Activated T-cell treated with anti-CD3 and anti-CD28 coated beads for 4 hours (primary cell): ENCODE results near the gene RERE.

ENCODE experiments used
- DNase-seq: peaks from one replicate; pipeline ENCODE4 v3.0.0-alpha.2; 2020

RERE gene

DNA sequence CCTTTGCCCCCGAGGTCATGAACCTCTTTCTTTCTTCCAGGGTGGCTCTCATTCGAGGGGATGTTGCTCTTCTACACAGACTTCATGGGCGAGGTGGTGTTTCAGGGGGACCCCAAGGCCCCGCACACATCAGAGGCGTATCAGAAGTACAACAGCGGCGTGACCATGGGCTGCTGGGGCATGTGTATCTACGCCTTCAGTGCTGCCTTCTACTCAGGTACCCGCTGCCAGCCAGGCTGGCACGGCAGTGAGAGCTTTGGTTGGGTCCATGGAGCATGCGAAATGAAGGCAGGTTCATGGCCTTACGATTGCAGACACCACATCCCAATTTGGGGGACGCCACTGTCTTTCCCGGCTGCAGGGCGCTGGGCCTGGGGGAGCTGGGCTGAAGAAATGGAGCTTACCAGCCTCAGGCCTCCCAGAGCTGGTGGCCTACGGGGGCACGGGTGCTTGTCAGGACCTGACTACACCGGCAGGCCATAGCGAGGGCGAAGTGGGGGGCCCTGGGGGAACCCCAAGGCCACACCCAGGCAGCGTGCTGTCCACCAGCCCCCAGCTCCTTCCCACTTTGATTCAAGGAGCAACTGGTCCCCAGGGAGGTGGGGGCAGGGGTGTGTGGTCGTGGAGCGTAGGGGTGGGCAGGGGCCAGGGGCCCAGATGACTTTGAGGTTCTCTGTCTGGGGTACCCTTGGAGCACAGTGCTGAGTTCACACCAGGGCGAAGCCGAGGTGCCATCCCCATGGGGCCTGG, 479.5 kb downstream of the RERE start:
- no peak for DNase-seq

GRCh38 chr1:8335246-8335645, 482.2 kb downstream of the RERE start:
- no peak for DNase-seq

DNA sequence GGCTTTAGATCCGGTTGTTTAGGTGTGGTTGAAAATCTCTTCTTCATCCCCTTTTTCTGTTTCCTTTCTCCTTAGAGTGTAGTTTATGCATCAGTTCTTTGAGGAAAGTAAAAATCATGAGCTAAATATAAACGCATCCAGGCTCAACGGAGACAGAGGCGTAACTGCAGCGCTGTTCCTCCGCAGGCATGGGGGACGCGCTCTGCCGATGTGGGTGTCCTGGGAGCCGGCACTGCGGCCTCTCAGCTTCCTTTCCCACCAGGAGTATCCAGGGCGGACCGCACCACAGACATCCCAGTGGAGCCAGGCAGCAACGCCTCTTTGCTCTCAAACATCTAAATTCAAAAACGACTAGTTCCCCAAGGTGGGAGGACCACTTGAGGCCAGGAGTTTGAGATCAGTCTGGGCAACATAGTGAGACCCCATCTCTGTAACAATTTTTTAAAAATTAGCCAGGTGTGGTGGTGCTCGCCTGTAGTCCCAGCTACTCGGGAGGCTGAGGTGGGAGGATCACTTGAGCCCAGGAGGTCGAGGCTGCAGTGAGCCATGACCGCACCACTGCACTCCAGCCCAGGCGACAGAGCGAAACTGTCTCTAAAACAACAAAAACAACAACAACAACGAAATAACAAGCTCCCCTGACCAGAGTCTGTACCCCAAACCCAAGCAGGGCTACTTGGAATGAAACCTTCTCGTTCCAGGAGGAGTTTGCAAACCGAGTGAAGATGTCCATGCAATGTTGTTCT, 483.2 kb downstream of the RERE start:
- DNase-seq, result no peak

DNA sequence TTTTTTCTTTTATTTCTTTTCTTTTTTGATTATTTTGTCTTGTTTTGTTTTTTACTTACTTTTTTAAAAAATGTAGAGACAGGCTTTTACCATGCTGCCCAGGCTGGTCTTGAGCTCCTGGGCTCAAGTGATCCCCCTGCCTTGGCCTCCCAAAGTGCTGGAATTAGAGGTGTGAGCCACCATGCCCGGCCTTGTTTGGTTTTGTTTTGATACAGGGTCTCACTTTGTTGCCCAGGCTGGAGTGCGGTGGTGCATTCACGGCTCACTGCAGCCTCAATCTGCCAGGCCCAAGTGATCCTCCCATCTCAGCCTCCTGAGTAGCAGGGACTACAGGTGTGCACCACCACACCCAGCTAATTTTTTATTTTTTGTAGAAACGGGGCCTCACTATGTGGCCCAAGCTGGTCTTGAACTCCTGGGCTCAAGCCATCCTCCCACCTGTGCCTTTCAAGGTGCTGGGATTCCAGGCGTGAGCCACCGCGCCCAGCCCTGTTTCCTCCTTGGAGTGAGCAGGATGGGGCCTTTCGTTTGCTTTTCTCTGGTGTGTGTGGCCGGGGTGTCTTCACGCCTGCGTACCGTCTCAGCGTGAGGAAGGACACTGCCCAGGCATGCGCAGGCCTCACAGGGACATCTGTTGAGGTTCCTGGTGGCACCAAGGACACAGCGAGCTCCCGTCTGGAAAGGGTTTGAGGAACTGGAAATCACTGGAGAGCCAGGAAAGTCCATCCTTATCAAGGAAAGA, 484.0 kb downstream of the RERE start:
- no peak for DNase-seq

DNA sequence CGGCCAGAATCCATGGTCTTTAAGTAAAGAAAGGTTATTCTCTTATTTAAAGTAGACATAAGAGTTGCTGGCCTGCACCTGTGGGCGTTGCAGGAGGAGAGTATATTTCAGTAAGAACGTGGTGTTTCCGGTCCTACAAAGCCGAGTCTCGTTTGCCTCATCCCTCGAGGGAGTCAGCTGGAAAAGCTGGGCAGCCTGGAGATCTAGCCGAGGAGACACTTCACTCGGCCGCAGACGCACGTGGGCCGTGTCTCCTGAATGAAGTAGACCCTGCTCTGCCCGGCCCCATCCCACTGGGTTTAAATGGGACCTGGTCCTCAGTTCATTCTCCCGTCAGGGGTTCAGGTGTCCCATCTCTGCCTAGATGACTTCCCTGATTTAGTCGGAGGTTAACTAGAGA, 484.6 kb downstream of the RERE start:
- DNase-seq, result no peak

GRCh38 chr1:8330271-8331125, 486.9 kb downstream of the RERE start:
- DNase-seq, result no peak

DNA sequence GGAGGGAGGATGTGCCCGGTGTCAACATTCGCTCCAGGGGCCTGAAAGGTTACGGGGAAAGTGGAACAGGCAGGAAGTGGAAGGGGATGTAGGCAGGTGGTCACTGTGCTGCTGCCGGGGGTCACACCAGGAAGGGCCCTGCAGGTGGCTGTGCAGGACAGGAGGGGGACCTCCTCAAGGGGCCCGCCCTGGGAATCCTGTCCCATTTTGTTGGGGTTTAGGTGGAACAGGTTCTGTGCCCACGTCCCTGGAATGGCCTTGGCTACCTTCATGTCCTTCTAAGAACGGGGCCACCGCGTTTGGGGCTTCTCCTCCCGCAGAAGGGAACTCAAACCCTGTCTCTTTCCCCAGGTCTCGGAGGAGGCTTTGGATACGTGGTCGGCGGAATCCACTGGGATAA, 487.6 kb downstream of the RERE start:
- DNase-seq, result no peak

DNA sequence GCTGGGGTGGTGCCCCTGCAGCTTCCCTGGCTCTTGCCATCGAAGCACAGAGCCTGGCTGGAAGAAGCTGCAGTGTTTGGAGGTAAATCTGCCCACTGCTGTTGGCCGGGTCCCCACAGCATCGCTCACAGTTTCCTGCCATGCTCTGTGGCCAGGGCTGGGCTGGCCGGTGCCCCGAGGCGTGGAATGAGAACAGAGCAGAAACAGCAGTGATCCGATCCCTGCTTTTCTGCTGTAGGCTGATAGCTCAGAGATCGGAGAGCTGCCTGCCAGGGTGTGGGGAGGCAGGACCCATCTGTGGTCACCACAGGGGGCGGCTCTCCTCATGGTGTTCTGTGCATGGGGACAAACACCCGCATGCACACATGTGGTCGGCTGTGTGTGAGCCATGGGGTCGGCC, 488.0 kb downstream of the RERE start:
- DNase-seq, result no peak

- DNase-seq, result no peak
Observed at GRCh38 chr1:8328271-8328670, 489.2 kb downstream of the RERE start.

DNA sequence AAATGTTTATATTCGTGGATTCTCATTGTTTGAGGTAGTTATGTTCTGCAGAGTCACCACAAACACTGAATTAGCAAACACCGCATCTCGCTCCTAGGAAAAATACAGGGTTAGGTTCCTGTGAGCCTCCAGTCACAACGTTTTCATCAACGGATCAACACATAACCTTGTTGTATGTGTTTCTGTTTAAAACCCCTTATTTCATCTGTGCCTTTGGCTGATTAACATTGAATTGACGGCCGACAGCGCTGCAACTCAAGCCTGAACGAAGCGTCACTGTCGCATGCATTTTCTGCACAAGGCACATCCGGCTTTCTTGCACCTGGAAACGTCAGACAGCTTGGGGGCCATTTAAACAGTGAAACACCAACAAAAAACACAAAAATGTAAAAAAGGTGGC, 491.2 kb downstream of the RERE start:
- no peak for DNase-seq

GRCh38 chr1:8325771-8326170, 491.7 kb downstream of the RERE start:
- no peak for DNase-seq

GRCh38 chr1:8324176-8324810, 493.1 kb downstream of the RERE start:
- DNase-seq, result no peak

DNA sequence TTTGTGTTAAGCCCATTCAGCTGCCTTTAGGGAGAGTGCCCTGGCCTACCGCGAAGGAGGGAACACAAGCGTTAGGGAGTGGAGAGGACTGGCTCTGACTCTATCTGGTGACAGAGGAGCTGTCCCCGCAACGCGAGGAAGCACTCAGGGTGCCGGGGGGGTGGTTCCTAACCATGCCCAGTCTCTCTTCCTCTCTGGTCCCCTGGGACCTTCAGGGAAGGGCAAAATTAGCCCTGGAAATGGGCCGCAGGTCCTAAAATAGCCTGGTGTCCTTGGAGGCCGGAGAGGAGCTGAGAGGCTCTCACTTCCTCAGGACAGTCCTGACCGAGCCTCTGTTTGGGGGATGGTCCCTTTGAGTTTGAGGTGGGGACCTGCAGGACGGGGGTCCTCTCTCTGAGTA, 493.7 kb downstream of the RERE start:
- DNase-seq, result no peak

- no peak for DNase-seq
Observed at GRCh38 chr1:8321612-8322011, 495.8 kb downstream of the RERE start.

DNA sequence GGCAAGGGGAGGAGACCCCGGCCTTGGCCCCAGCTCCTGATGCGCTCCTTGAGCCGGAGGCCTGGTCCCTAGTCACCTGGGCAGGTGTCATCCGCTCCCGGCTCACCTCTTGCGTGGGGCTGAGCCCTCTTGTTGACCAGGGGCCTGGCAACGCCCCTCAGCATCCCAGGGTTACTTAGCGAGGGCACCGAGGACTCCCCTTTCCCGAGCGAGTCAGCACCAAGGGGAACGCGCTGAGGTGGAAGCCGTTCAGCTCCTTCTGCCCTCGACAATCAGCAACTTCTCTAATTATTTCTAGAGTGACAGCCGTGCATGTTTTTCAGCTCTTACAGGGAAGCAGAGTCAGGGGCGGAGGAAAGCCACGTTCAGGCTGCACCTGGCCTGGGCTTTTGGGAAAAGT, 499.0 kb downstream of the RERE start:
- DNase-seq, result no peak

DNA sequence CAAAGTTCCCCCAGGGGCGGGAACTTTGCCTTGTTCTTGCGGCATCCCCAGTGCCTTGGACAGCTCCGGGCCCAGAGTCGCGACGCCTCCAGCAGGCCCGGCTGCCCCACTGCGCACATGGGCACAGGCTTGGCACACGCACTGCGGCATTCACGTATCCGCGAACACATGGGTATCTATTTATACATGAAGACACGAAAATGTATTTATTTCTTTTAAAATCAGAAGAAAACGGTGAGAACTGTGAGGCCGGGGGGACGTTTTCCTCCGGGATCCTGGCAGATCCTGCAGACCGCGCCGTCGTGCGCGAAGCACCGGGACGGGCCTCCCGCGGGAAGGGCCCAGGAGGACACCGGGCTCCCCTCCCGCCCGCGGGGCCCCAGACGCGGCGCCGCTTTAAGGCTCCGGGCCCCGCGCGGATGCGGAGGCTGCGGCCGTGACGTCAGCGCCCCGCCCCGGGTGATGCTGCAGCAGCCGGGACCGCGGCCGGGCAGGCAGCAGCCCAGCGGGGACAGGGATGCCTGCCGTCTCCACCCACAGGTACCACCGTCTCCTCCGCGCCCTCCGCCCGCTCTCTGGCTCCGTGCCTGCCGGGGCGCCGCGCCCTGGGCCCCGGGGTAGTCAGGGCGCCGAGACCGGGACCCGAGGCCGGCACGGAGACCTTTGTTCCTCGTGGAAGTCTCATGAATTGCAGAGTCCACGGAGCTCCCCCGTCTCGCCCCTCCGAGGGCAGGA, 499.6 kb downstream of the RERE start, which contains the start of gene SLC45A1:
TSS of gene SLC45A1 (plus strand) at position 468 of the 735 bp plus-strand sequence. CDS start 6,216 bp downstream, outside the sequence.
- DNase-seq, result peak; percentile 76

GRCh38 chr1:8315573-8316475, 501.6 kb downstream of the RERE start:
- DNase-seq, result no peak

GRCh38 chr1:8314346-8315280, 502.8 kb downstream of the RERE start:
- peak; percentile 21 for DNase-seq

- no peak for DNase-seq
Observed at GRCh38 chr1:8313231-8313630, 504.2 kb downstream of the RERE start.
